Endodermal cell (in vitro differentiated cells): ENCODE results near the gene SCGB1A1. TPM values are rescaled to one million over a fixed set of nuclear protein-coding genes. Genes with fewer than 3 reads are reported as not detected.

Experiments
- DNase-seq: peaks from one replicate; pipeline ENCODE4 v3.0.0-alpha.2; 2017
- H3K27ac ChIP-seq: 2 replicates; pipeline ENCODE4 v1.5.1; 2013; ENCODE audit warnings: mild to moderate bottlenecking, low read depth, low read length, moderate library complexity
- H3K27me3 ChIP-seq: 2 replicates; pipeline ENCODE4 v1.6.1; 2013; ENCODE audit warnings: mild to moderate bottlenecking, low read length, moderate library complexity; ENCODE audit not compliant: insufficient read depth, control insufficient read depth, poor library complexity, severe bottlenecking
- H3K36me3 ChIP-seq: 2 replicates; pipeline ENCODE4 v1.7.0; 2013; ENCODE audit warnings: mild to moderate bottlenecking, low read length, moderate library complexity; ENCODE audit not compliant: control insufficient read depth, insufficient read depth
- H3K4me1 ChIP-seq: one replicate; pipeline ENCODE4 v1.7.0; 2013; ENCODE audit warnings: low read length; ENCODE audit not compliant: control insufficient read depth, insufficient read depth
- H3K4me3 ChIP-seq: 2 replicates; pipeline ENCODE4 v1.5.1; 2013; ENCODE audit warnings: mild to moderate bottlenecking, low read length, moderate library complexity
- H3K9ac ChIP-seq: 2 replicates; pipeline ENCODE4 v1.6.1; 2013; ENCODE audit warnings: mild to moderate bottlenecking, low read length, moderate library complexity; ENCODE audit not compliant: poor library complexity, severe bottlenecking; ENCODE audit errors: extremely low read depth
- H3K9me3 ChIP-seq: 2 replicates; pipeline ENCODE4 v1.6.1; 2013; ENCODE audit warnings: mild to moderate bottlenecking, low read length, moderate library complexity; ENCODE audit not compliant: control insufficient read depth
- H3K27ac Mint-ChIP-seq: 2 replicates; pipeline ENCODE4 v1.8.0; 2020; ENCODE audit warnings: mixed read lengths
- H3K27me3 Mint-ChIP-seq: 2 replicates; pipeline ENCODE4 v1.8.0; 2021; ENCODE audit warnings: mild to moderate bottlenecking, mixed read lengths; ENCODE audit not compliant: insufficient read depth
- H3K36me3 Mint-ChIP-seq: 2 replicates; pipeline ENCODE4 v1.8.0; 2020; ENCODE audit warnings: low read depth, mixed read lengths
- H3K4me1 Mint-ChIP-seq: 2 replicates; pipeline ENCODE4 v1.8.0; 2020; ENCODE audit warnings: mixed read lengths
- H3K4me3 Mint-ChIP-seq: 2 replicates; pipeline ENCODE4 v1.8.0; 2020; ENCODE audit warnings: mild to moderate bottlenecking, moderate library complexity, mixed read lengths
- H3K9me3 Mint-ChIP-seq: 2 replicates; pipeline ENCODE4 v1.8.0; 2020; ENCODE audit warnings: mild to moderate bottlenecking, mixed read lengths
- WGBS, 2 experiments: methylation state at CpG; one replicate each; pipeline versions ENCODE4 v1.1.5 to v1.1.7; 2013; ENCODE audit warnings: missing lambda C conversion rate in 2 of 2, mixed read lengths in 1 of 2; ENCODE audit not compliant: insufficient coverage in 1 of 2, insufficient read length in 1 of 2; 5-methylcytosine and 5-hydroxymethylcytosine counted together
- total RNA-seq, 2 donors: library from RNA; stranded (reverse); fragmentation: NEBNext Ultra II Directional in 1 of 2; extraction: Animal tissue kit (Norgen Biotek cat#: 25700) in 1 of 2; gene quantifications; 2 replicates in 1 of 2; 3 replicates in 1 of 2; pipeline ENCODE4 v1.2.1, GENCODE V29; 2021
- TF ChIP-seq, protein P1 (sequence below): fragments of 200-600 bp; sonication (generic); conservative IDR thresholded peaks from 2 replicates; pipeline ENCODE4 v1.5.0; 2021; ENCODE audit warnings: antibody characterized with exemption, mild to moderate bottlenecking

The SCGB1A1 gene
- total RNA-seq, 2 donors from 2014 or later: not detected

DNA sequence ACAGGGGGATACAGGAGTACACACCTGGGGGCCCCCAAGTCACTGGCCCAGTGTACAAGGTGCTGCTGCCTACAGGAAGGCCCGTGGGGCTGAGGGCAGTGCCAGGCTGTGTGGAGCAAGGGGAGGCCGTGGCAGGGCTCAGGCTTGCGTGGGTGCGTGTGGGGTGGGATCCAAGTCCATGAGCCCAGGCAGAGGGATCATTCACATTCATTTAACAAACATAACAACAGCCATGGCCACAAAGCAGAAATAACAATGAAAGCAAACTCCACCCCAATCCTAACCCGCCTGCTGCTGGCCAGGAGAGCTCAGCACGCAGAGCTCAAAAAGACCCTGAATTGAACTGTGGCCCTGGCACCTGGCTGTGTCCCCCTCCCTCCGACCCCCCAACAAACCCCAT is 17.0 kb upstream of the SCGB1A1 start:
- H3K36me3 Mint-ChIP-seq: no peaks in the 10 kb centered on the region
- Histone ChIP-seq H3K4me1 (peaks cover 7% of the 10 kb centered on the region), H3K36me3 (no peaks in the 10 kb centered on the region), H3K9ac (no peak overlapping the region), H3K9me3 (no peaks in the 10 kb centered on the region), H3K27me3 (no peaks in the 10 kb centered on the region), H3K4me3 (no peak overlapping the region), H3K27ac (no peak overlapping the region)
- no peaks in the 10 kb centered on the region for H3K27me3 Mint-ChIP-seq
- TF ChIP-seq, protein P1, sequence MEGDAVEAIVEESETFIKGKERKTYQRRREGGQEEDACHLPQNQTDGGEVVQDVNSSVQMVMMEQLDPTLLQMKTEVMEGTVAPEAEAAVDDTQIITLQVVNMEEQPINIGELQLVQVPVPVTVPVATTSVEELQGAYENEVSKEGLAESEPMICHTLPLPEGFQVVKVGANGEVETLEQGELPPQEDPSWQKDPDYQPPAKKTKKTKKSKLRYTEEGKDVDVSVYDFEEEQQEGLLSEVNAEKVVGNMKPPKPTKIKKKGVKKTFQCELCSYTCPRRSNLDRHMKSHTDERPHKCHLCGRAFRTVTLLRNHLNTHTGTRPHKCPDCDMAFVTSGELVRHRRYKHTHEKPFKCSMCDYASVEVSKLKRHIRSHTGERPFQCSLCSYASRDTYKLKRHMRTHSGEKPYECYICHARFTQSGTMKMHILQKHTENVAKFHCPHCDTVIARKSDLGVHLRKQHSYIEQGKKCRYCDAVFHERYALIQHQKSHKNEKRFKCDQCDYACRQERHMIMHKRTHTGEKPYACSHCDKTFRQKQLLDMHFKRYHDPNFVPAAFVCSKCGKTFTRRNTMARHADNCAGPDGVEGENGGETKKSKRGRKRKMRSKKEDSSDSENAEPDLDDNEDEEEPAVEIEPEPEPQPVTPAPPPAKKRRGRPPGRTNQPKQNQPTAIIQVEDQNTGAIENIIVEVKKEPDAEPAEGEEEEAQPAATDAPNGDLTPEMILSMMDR: no peak
- 87% methylated on average over 7 of the region's 7 CpGs; no CpG with 5 or more reads in 1 of the 2 experiments for WGBS, 2 experiments
- no peak overlapping the region for H3K27ac Mint-ChIP-seq
- H3K4me3 Mint-ChIP-seq: no peak overlapping the region
- H3K9me3 Mint-ChIP-seq: no peaks in the 10 kb centered on the region
- peaks cover 26% of the 10 kb centered on the region for H3K4me1 Mint-ChIP-seq
- DNase-seq: no peak

DNA sequence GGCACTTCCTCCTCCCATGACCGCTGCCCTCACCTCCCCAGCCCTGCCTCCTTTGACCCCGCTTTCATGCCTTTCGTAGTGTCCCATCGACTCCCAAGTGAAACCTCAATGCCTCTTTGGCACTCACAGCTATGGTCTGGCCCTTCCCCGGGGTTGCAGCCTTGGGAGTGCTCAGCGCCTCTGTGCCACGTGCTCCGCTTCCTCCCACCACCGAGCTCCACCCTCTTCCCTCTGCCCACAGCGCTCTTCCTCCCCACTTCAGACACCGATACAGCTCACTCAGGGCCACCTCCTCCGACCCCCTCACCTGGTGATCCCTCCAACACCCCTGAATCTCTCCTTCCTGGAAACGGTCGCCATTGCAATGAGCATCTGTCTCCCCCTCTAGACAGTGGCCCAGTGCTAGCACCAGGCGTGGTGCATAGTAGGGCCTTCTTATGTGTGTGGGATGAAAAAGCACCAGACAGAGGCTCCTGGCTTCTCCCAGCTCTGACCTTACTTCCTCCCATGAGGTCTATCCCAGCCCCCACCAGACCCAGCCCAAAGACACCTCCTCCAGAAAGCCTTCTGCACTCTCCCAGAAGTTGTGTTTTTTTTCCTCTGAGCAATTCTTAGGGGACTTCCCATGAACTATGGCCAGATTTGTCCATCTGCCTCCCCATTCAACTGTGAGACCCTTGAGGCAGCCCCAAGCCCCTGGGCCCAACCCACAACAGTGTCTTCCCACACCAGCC is 16.4 kb upstream of the SCGB1A1 start:
- Mint-ChIP-seq H3K4me3 (no peak overlapping the region), H3K4me1 (peaks cover 26% of the 10 kb centered on the region), H3K27ac (no peak overlapping the region), H3K36me3 (no peaks in the 10 kb centered on the region), H3K9me3 (no peaks in the 10 kb centered on the region), H3K27me3 (no peaks in the 10 kb centered on the region)
- Histone ChIP-seq H3K4me1 (peaks cover 6% of the 10 kb centered on the region), H3K36me3 (no peaks in the 10 kb centered on the region), H3K9me3 (no peaks in the 10 kb centered on the region), H3K27ac (no peak overlapping the region), H3K4me3 (no peak overlapping the region), H3K9ac (no peak overlapping the region), H3K27me3 (no peaks in the 10 kb centered on the region)
- TF ChIP-seq, protein P1: no peak
- no peak for DNase-seq
- WGBS, 2 experiments: 91% methylated on average over 5 to 15 of the region's 15 CpGs

DNA sequence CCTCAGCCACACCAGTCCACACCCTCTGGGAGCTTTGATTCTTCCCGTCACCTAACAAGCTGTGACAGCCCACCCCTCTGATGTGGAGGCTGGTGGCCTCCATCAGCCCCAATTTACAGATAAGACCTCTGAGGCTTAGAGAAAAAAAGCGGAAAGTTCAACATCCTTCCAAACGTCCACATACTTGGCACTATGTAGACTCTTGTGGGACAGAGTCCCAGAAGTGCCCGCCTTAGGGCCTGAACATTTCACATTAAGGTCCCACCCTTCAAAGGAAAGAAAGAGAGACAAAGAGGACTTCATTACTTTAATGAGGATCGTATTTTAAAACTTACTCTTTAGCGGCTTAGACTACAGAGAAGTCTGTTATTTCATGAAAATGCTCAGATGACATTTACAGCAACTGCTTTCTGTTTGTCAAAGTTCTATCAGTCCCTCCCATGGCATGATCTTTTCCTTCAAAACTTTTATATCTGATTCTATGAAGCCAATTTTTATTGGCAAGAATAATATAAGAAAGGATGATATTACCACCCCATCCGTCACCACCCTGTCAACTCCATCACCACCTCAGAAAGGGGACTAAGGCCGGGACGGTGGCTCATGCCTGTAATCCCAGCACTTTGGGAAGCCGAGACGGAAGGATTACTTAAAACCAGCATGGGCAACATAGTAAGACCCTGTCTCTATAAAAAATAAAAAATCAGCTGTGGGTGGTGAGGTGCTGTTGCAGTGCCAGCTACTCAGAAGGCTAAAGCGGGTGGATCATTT is 15.7 kb upstream of the SCGB1A1 start:
- 92 to 93% methylated on average over 6 to 12 of the region's 12 CpGs for WGBS, 2 experiments
- no peak overlapping the region for H3K9ac ChIP-seq
- H3K4me3 ChIP-seq: no peak overlapping the region
- DNase-seq: no peak
- Mint-ChIP-seq H3K9me3 (no peaks in the 10 kb centered on the region), H3K27me3 (no peaks in the 10 kb centered on the region), H3K36me3 (no peaks in the 10 kb centered on the region), H3K4me1 (peaks cover 24% of the 10 kb centered on the region), H3K27ac (no peak overlapping the region), H3K4me3 (no peak overlapping the region)
- no peaks in the 10 kb centered on the region for H3K9me3 ChIP-seq
- TF ChIP-seq, protein P1: no peak
- H3K27me3 ChIP-seq: no peaks in the 10 kb centered on the region
- peaks cover 4% of the 10 kb centered on the region for H3K4me1 ChIP-seq
- H3K27ac ChIP-seq: no peak overlapping the region
- H3K36me3 ChIP-seq: no peaks in the 10 kb centered on the region
